ENCODE results near the gene SCYGR6. TPM values are rescaled to one million over a fixed set of nuclear protein-coding genes. Genes with fewer than 3 reads are reported as not detected.
"Not testable (repeated sequence)": the region's sequence is repeated elsewhere in the genome, so short reads cannot be mapped to it uniquely, and the experiment has no call there.

The SCYGR6 gene
- total and polyA plus RNA-seq, 5 donors from 2014 or later: not detected

GRCh38 chr2:227761740-227762476, 37.4 kb upstream of the SCYGR6 start:
- no peaks in the 10 kb centered on the region for H3K27me3 ChIP-seq (ENCODE audit: control insufficient read depth, insufficient read depth, low read length)
- no peaks in the 10 kb centered on the region for H3K36me3 ChIP-seq (ENCODE audit: control insufficient read depth, insufficient read depth, low read length)
- ATAC-seq (ENCODE audit: low read depth in 2 of 2): no peak
- no peaks in the 10 kb centered on the region for H3K9me3 ChIP-seq (ENCODE audit: control insufficient read depth in 2 of 2, low read length in 2 of 2)
- H3K4me3 ChIP-seq (ENCODE audit: low read depth, low read length): no peak overlapping the region
- no peak overlapping the region for H3K27ac ChIP-seq (ENCODE audit: insufficient read depth, low read length, poor library complexity, severe bottlenecking)
- Mint-ChIP-seq H3K4me1 (no peaks in the 10 kb centered on the region), H3K36me3 (no peaks in the 10 kb centered on the region), H3K9me3 (peaks cover 0 to 1% (median 0%) of the 10 kb centered on the region in 7 donors), H3K27me3 (no peaks in the 10 kb centered on the region), H3K27ac (no peak overlapping the region), H3K4me3 (no peak overlapping the region)
- H3K4me1 ChIP-seq (ENCODE audit: control insufficient read depth, insufficient read depth, low read length, poor library complexity, severe bottlenecking): no peaks in the 10 kb centered on the region
- DNase-seq: no peak

- DNase-seq (no peak), ATAC-seq (ENCODE audit: low read depth in 2 of 2) (no peak)
- Histone ChIP-seq H3K4me3 (ENCODE audit: low read depth, low read length) (no peak overlapping the region), H3K27ac (ENCODE audit: insufficient read depth, low read length, poor library complexity, severe bottlenecking) (no peak overlapping the region), H3K27me3 (ENCODE audit: control insufficient read depth, insufficient read depth, low read length) (no peaks in the 10 kb centered on the region), H3K4me1 (ENCODE audit: control insufficient read depth, insufficient read depth, low read length, poor library complexity, severe bottlenecking) (no peaks in the 10 kb centered on the region), H3K36me3 (ENCODE audit: control insufficient read depth, insufficient read depth, low read length) (no peaks in the 10 kb centered on the region), H3K9me3 (ENCODE audit: control insufficient read depth in 2 of 2, low read length in 2 of 2) (no peaks in the 10 kb centered on the region)
- no peaks in the 10 kb centered on the region for H3K27me3 Mint-ChIP-seq
- H3K9me3 Mint-ChIP-seq: peaks cover 0 to 3% (median 0%) of the 10 kb centered on the region in 7 donors
- H3K4me1 Mint-ChIP-seq: no peaks in the 10 kb centered on the region
- no peaks in the 10 kb centered on the region for H3K36me3 Mint-ChIP-seq
- no peak overlapping the region for H3K4me3 Mint-ChIP-seq
- no peak overlapping the region for H3K27ac Mint-ChIP-seq
These were observed 35.0 kb upstream of the SCYGR6 start for GRCh38 chr2:227759411-227760118.

- not testable (repeated sequence) for H3K27ac Mint-ChIP-seq; H3K4me3 ChIP-seq (ENCODE audit: low read depth, low read length); DNase-seq; H3K9me3 ChIP-seq (ENCODE audit: control insufficient read depth in 2 of 2, low read length in 2 of 2); H3K4me1 Mint-ChIP-seq; H3K36me3 ChIP-seq (ENCODE audit: control insufficient read depth, insufficient read depth, low read length); ATAC-seq (ENCODE audit: low read depth in 2 of 2); H3K4me3 Mint-ChIP-seq; H3K27me3 ChIP-seq (ENCODE audit: control insufficient read depth, insufficient read depth, low read length); H3K27ac ChIP-seq (ENCODE audit: insufficient read depth, low read length, poor library complexity, severe bottlenecking); H3K4me1 ChIP-seq (ENCODE audit: control insufficient read depth, insufficient read depth, low read length, poor library complexity, severe bottlenecking); H3K27me3 Mint-ChIP-seq; H3K36me3 Mint-ChIP-seq; H3K9me3 Mint-ChIP-seq
These were observed 31.7 kb upstream of the SCYGR6 start for GRCh38 chr2:227756261-227756660.

- peak in 1 of 3 donors; percentile 13 for DNase-seq
- H3K4me3 Mint-ChIP-seq: no peak overlapping the region
These were observed 23.5 kb upstream of the SCYGR6 start for GRCh38 chr2:227748079-227748478.

GRCh38 chr2:227745594-227745993, 21.0 kb upstream of the SCYGR6 start, which contains the start of gene SCYGR8:
Gene SCYGR8 (plus strand): TSS chr2:227745894. CDS start chr2:227745894, 0 bp downstream.
- Mint-ChIP-seq H3K36me3 (no peaks in the 10 kb centered on the region), H3K27me3 (no peaks in the 10 kb centered on the region), H3K27ac (peak within 1 kb of the TSS in 1 of 3 donors; percentile 31), H3K4me3 (no peak within 1 kb of the TSS), H3K4me1 (peaks cover 0 to 3% (median 0%) of the 10 kb centered on the region in 4 donors), H3K9me3 (peaks cover 0 to 2% (median 0%) of the 10 kb centered on the region in 7 donors)
- ATAC-seq (ENCODE audit: low read depth in 2 of 2) (no peak), DNase-seq (no peak)
- Histone ChIP-seq H3K27ac (ENCODE audit: insufficient read depth, low read length, poor library complexity, severe bottlenecking) (no peak within 1 kb of the TSS), H3K4me1 (ENCODE audit: control insufficient read depth, insufficient read depth, low read length, poor library complexity, severe bottlenecking) (no peaks in the 10 kb centered on the region), H3K36me3 (ENCODE audit: control insufficient read depth, insufficient read depth, low read length) (no peaks in the 10 kb centered on the region), H3K9me3 (ENCODE audit: control insufficient read depth in 2 of 2, low read length in 2 of 2) (no peaks in the 10 kb centered on the region), H3K27me3 (ENCODE audit: control insufficient read depth, insufficient read depth, low read length) (no peaks in the 10 kb centered on the region), H3K4me3 (ENCODE audit: low read depth, low read length) (no peak within 1 kb of the TSS)

More at GRCh38 chr2:227748079-227748478, 23.5 kb upstream of the SCYGR6 start:
- Histone ChIP-seq H3K9me3 (ENCODE audit: control insufficient read depth in 2 of 2, low read length in 2 of 2) (no peaks in the 10 kb centered on the region), H3K27ac (ENCODE audit: insufficient read depth, low read length, poor library complexity, severe bottlenecking) (no peak overlapping the region), H3K4me3 (ENCODE audit: low read depth, low read length) (no peak overlapping the region), H3K4me1 (ENCODE audit: control insufficient read depth, insufficient read depth, low read length, poor library complexity, severe bottlenecking) (no peaks in the 10 kb centered on the region), H3K36me3 (ENCODE audit: control insufficient read depth, insufficient read depth, low read length) (no peaks in the 10 kb centered on the region), H3K27me3 (ENCODE audit: control insufficient read depth, insufficient read depth, low read length) (no peaks in the 10 kb centered on the region)
- peaks cover 0 to 2% (median 0%) of the 10 kb centered on the region in 7 donors for H3K9me3 Mint-ChIP-seq
- H3K36me3 Mint-ChIP-seq: no peaks in the 10 kb centered on the region
- no peak for ATAC-seq (ENCODE audit: low read depth in 2 of 2)
- no peak overlapping the region for H3K27ac Mint-ChIP-seq
- peaks cover 0 to 3% (median 0%) of the 10 kb centered on the region in 4 donors for H3K4me1 Mint-ChIP-seq
- peaks cover under 1% of the 10 kb centered on the region for H3K27me3 Mint-ChIP-seq

- not testable (repeated sequence) for H3K4me1 Mint-ChIP-seq; H3K27ac ChIP-seq (ENCODE audit: insufficient read depth, low read length, poor library complexity, severe bottlenecking); H3K9me3 ChIP-seq (ENCODE audit: control insufficient read depth in 2 of 2, low read length in 2 of 2); H3K27me3 ChIP-seq (ENCODE audit: control insufficient read depth, insufficient read depth, low read length); H3K9me3 Mint-ChIP-seq; H3K27ac Mint-ChIP-seq; DNase-seq; ATAC-seq (ENCODE audit: low read depth in 2 of 2); H3K4me3 Mint-ChIP-seq; H3K36me3 Mint-ChIP-seq; H3K4me1 ChIP-seq (ENCODE audit: control insufficient read depth, insufficient read depth, low read length, poor library complexity, severe bottlenecking); H3K4me3 ChIP-seq (ENCODE audit: low read depth, low read length); H3K27me3 Mint-ChIP-seq; H3K36me3 ChIP-seq (ENCODE audit: control insufficient read depth, insufficient read depth, low read length)
These were observed 16.1 kb upstream of the SCYGR6 start for GRCh38 chr2:227740705-227741104.

- ATAC-seq (ENCODE audit: low read depth in 2 of 2) (no peak), DNase-seq (no peak)
- Mint-ChIP-seq H3K4me3 (no peak overlapping the region), H3K27ac (no peak overlapping the region), H3K9me3 (peaks cover 0 to 2% (median 0%) of the 10 kb centered on the region in 7 donors), H3K36me3 (no peaks in the 10 kb centered on the region), H3K4me1 (no peaks in the 10 kb centered on the region), H3K27me3 (peaks cover 4% of the 10 kb centered on the region)
- Histone ChIP-seq H3K36me3 (ENCODE audit: control insufficient read depth, insufficient read depth, low read length) (no peaks in the 10 kb centered on the region), H3K27me3 (ENCODE audit: control insufficient read depth, insufficient read depth, low read length) (no peaks in the 10 kb centered on the region), H3K27ac (ENCODE audit: insufficient read depth, low read length, poor library complexity, severe bottlenecking) (no peak overlapping the region), H3K4me1 (ENCODE audit: control insufficient read depth, insufficient read depth, low read length, poor library complexity, severe bottlenecking) (no peaks in the 10 kb centered on the region), H3K9me3 (ENCODE audit: control insufficient read depth in 2 of 2, low read length in 2 of 2) (no peaks in the 10 kb centered on the region), H3K4me3 (ENCODE audit: low read depth, low read length) (no peak overlapping the region)
These were observed 14.8 kb upstream of the SCYGR6 start for GRCh38 chr2:227739351-227739750.

Measured in CD4-positive, CD25-positive, alpha-beta regulatory T cell (primary cell).